GM12892 (cell line): ENCODE measurements around the gene ZNRF3.

Experiments
- POLR2A ChIP-seq: IDR thresholded peaks from 2 replicates; pipeline ENCODE4 v1.6.1; 2011; ENCODE audit warnings: low read depth, low read length, control low read depth
- TAF1 ChIP-seq: IDR thresholded peaks from 2 replicates; pipeline ENCODE4 v1.6.1; 2011; ENCODE audit warnings: low read depth, mild to moderate bottlenecking, control low read depth, low read length, borderline replicate concordance

GRCh38 chr22:28933321-28933720, 49.9 kb downstream of the ZNRF3 start:
- TF ChIP-seq POLR2A (no peak), TAF1 (no peak)
